A549 (cell line): ENCODE measurements around the gene ENOX2.

ENCODE experiments used
- BHLHE40 ChIP-seq: IDR thresholded peaks from 2 replicates; pipeline ENCODE4 v1.6.1; 2012; ENCODE audit warnings: low read depth, low read length, inconsistent platforms
- CBX2 ChIP-seq: fragments of 200-600 bp; sonication (generic); IDR thresholded peaks from 2 replicates; pipeline ENCODE4 v1.6.1; 2016; ENCODE audit warnings: low read depth, mild to moderate bottlenecking, borderline replicate concordance
- CTCF ChIP-seq: fragments of >200 bp; sonication (Bioruptor Twin); formaldehyde crosslinking; IDR thresholded peaks from 3 replicates; pipeline ENCODE4 v1.5.1; 2016
- EHMT2 ChIP-seq: fragments of 200-600 bp; sonication (generic); IDR thresholded peaks from 2 replicates; pipeline ENCODE4 v1.6.1; 2016; ENCODE audit warnings: antibody characterized with exemption, low read depth, mild to moderate bottlenecking, moderate library complexity
- FOSB ChIP-seq: fragments of 250-450 bp; sonication (Bioruptor Pico); IDR thresholded peaks from 2 replicates; pipeline ENCODE4 v1.5.0; 2020; ENCODE audit warnings: mild to moderate bottlenecking, moderate library complexity
- FOSL2 ChIP-seq, 2 experiments: fragments of 450-650 bp in 1 of 2; fragments of >200 bp in 1 of 2; sonication (Bioruptor Twin) in 1 of 2; formaldehyde crosslinking; IDR thresholded peaks; 2 replicates each; pipeline versions ENCODE4 v1.5.0 to v1.6.1; 2016 to 2020; ENCODE audit warnings: mild to moderate bottlenecking in 1 of 2, moderate library complexity in 1 of 2
- JUN ChIP-seq, 2 experiments: fragments of >200 bp; sonication (Bioruptor Twin); formaldehyde crosslinking; IDR thresholded peaks; 2 replicates in 1 of 2; 3 replicates in 1 of 2; pipeline ENCODE4 v1.6.1; 2016 to 2017
- NFE2L2 ChIP-seq: fragments of 150-350 bp; conservative IDR thresholded peaks from 2 replicates; pipeline ENCODE4 v1.6.1; 2014; ENCODE audit warnings: low read length
- POLR2A ChIP-seq: IDR thresholded peaks from 2 replicates; pipeline ENCODE4 v1.6.1; 2012; ENCODE audit warnings: mild to moderate bottlenecking, low read length
- RNF2 ChIP-seq: fragments of 200-600 bp; sonication (generic); IDR thresholded peaks from 2 replicates; pipeline ENCODE4 v1.6.1; 2016; ENCODE audit warnings: low read depth, mild to moderate bottlenecking, antibody characterized with exemption, moderate library complexity, borderline replicate concordance
- ZNF302 ChIP-seq: fragments of 250-450 bp; sonication (Bioruptor Pico); IDR thresholded peaks from 2 replicates; pipeline ENCODE4 v1.9.0; 2021; ENCODE audit warnings: inconsistent platforms, mild to moderate bottlenecking, moderate library complexity
- ZSCAN20 ChIP-seq: fragments of 250-450 bp; sonication (Bioruptor Pico); IDR thresholded peaks from 2 replicates; pipeline ENCODE4 v1.8.0; 2022; ENCODE audit warnings: mild to moderate bottlenecking, moderate library complexity

- no peak for TF ChIP-seq CBX2
- no peak for TF ChIP-seq EHMT2
- TF ChIP-seq POLR2A = no peak
- peak; percentile 78 for TF ChIP-seq CTCF
- no peak for TF ChIP-seq FOSL2 (IDR thresholded peaks at IDR 0.05)
- no peak for TF ChIP-seq FOSL2 (CRISPR knock-in tag; IDR thresholded peaks at IDR 0.05)
- no peak for TF ChIP-seq ZNF302 (CRISPR knock-in tag)
- TF ChIP-seq RNF2 = no peak
- TF ChIP-seq FOSB = no peak
- no peak for TF ChIP-seq NFE2L2
- no peak for TF ChIP-seq ZSCAN20 (CRISPR knock-in tag)
- no peak for TF ChIP-seq JUN (IDR thresholded peaks at IDR 0.05)
- no peak for TF ChIP-seq BHLHE40
Measured at GRCh38 chrX:130916636-130917422, 13.8 kb upstream of the ENOX2 start.
